Psoas muscle (tissue), 8 donors: ENCODE data around the gene CYP21A2. TPM values are rescaled to one million over a fixed set of nuclear protein-coding genes. Genes with fewer than 3 reads are reported as not detected.

Experiments
- ATAC-seq, 4 donors: fragments of 200-7000 bp; cut with Tn5 transposase; one replicate each; pipeline ENCODE4 v1.9.1; 2020; ENCODE audit warnings: moderate library complexity in 3 of 4, mild to moderate bottlenecking in 2 of 4
- DNase-seq, 2 donors: peaks; one replicate each; pipeline ENCODE4 v3.0.0-alpha.2; 2020
- H3K27ac ChIP-seq: fragments of 200-600 bp; one replicate; pipeline ENCODE4 v1.8.0; 2022
- H3K27me3 ChIP-seq, 3 donors: fragments of 200-600 bp in 1 of 3; one replicate each; pipeline versions ENCODE4 v1.6.1 to v1.8.0; 2013 to 2022; ENCODE audit warnings: low read length in 2 of 3, mild to moderate bottlenecking in 2 of 3, moderate library complexity in 1 of 3; ENCODE audit not compliant: insufficient read depth in 3 of 3
- H3K36me3 ChIP-seq, 2 donors: fragments of 200-600 bp in 1 of 2; one replicate each; pipeline versions ENCODE4 v1.6.1 to v1.8.0; 2013 to 2022; ENCODE audit warnings: low read depth in 1 of 2, mild to moderate bottlenecking in 1 of 2, moderate library complexity in 1 of 2; ENCODE audit not compliant: insufficient read depth in 1 of 2
- H3K4me1 ChIP-seq: fragments of 200-600 bp; one replicate; pipeline ENCODE4 v1.8.0; 2022
- H3K4me3 ChIP-seq: fragments of 200-600 bp; one replicate; pipeline ENCODE4 v1.8.0; 2022; ENCODE audit warnings: mild to moderate bottlenecking
- H3K9me3 ChIP-seq: fragments of 200-600 bp; one replicate; pipeline ENCODE4 v1.8.0; 2022
- WGBS, 3 donors: extraction: QIAGEN DNeasy Blood & Tissue Kit; methylation state at CpG; one replicate each; pipeline versions ENCODE4 v1.1.6 to v1.1.7; 2013; 5-methylcytosine and 5-hydroxymethylcytosine counted together
- intact Hi-C, 2 donors: fragments of 100-400 bp; cut with DNase I; formaldehyde crosslinking; loops; one replicate each; pipeline versions ENCODE4 v1.11.0 to v1.14.2; 2022
- polyA plus RNA-seq, 3 donors: library from polyadenylated mRNA; stranded (reverse); fragments of 200-250 nt; gene quantifications; one replicate each; pipeline ENCODE4 v1.2.3, GENCODE V29; 2013
- total RNA-seq, 4 donors: library from RNA; stranded (reverse); fragmentation: NEBNext Ultra II Directional in 2 of 4; extraction: Animal tissue kit (Norgen Biotek cat#: 25700) in 2 of 4; gene quantifications; one replicate each; pipeline versions ENCODE4 v1.2.1 to v1.2.4, GENCODE V29; 2021 to 2023
- TF ChIP-seq, protein P1 (sequence below): fragments of 200-600 bp; IDR thresholded peaks from one replicate; pipeline ENCODE4 v1.8.0; 2022; ENCODE audit warnings: antibody characterized with exemption
- donor health status: healthy with polysubstance abuse.
- donor health status: DM: no; HTN: no; CAD: no; lungs with moderate emphysema.
- donor health status: Bipolar disorder and iron deficiency.
- donor health status: healthy.
- donor health status: DM: yes; HTN: yes; CAD: no.
- donor health status: DM: no; HTN: no; CAD: no.
- donor health status: DM: no; HTN: no; CAD: no.
- donor health status: DM: yes; HTN: yes; CAD: no.

CYP21A2 gene
- total and polyA plus RNA-seq, 7 donors, result 0.05 to 9.9 (median 0.15) TPM; not detected in 3

DNA sequence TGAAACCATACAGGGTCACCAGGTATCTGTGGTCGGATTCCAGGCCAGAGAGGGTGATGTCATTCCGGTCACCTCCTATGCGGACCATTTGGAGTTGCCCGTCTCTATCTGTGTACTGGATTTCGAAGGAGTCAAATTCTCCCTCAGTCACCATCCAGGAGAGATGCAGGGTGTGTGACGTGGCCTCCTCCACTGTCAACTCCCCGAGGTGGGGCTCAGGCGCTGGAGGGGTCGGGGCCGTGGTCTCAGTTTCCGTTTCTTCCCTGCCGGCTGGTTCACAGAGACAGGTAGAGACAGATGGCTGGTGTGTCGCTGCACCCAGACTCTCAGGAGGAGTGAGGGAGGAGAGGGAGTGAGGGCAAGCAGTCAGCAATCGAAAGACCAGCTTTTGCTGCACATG, 30.7 kb downstream of the CYP21A2 start:
- WGBS, 3 donors, result 88 to 93% (median 88%) methylated on average over 14 of the region's 14 CpGs
- intact Hi-C loops, result no loop called here
- H3K36me3 ChIP-seq, result peaks cover 0 to 5% of the 10 kb centered on the region in 2 donors
- TF ChIP-seq, protein P1, sequence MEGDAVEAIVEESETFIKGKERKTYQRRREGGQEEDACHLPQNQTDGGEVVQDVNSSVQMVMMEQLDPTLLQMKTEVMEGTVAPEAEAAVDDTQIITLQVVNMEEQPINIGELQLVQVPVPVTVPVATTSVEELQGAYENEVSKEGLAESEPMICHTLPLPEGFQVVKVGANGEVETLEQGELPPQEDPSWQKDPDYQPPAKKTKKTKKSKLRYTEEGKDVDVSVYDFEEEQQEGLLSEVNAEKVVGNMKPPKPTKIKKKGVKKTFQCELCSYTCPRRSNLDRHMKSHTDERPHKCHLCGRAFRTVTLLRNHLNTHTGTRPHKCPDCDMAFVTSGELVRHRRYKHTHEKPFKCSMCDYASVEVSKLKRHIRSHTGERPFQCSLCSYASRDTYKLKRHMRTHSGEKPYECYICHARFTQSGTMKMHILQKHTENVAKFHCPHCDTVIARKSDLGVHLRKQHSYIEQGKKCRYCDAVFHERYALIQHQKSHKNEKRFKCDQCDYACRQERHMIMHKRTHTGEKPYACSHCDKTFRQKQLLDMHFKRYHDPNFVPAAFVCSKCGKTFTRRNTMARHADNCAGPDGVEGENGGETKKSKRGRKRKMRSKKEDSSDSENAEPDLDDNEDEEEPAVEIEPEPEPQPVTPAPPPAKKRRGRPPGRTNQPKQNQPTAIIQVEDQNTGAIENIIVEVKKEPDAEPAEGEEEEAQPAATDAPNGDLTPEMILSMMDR, result no peak
- no peak overlapping the region for H3K27ac ChIP-seq
- peak in 1 of 2 donors; percentile 32 for DNase-seq
- H3K9me3 ChIP-seq, result no peaks in the 10 kb centered on the region
- no peaks in the 10 kb centered on the region for H3K27me3 ChIP-seq
- no peak overlapping the region for H3K4me3 ChIP-seq
- ATAC-seq, result no peak
- no peaks in the 10 kb centered on the region for H3K4me1 ChIP-seq

DNA sequence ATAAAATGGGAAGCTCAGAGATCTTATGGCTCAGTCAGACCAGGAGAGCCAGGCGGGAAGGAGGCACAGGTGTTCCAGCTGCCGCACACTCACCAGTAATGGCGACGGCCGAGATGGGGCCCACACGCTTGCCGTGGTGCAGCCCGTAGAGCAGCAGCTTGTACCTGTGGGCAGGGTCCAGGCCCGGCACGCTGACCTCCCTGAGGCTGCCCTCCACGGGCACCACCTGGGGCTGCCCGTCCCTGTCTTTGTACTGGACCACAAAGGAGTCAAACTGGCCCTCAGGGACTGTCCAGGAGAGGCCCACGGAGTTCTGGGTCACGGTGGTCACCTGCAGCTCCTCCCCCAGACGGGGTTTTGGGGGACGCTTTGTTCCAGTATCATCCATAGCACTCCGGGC, 31.2 kb downstream of the CYP21A2 start:
- Histone ChIP-seq H3K27ac (no peak overlapping the region), H3K4me3 (no peak overlapping the region), H3K4me1 (no peaks in the 10 kb centered on the region), H3K9me3 (no peaks in the 10 kb centered on the region), H3K27me3 (no peaks in the 10 kb centered on the region), H3K36me3 (peaks cover 0 to 5% of the 10 kb centered on the region in 2 donors)
- TF ChIP-seq, protein P1, result no peak
- DNase-seq (peak in 1 of 2 donors; percentile 40), ATAC-seq (no peak)
- 89 to 93% (median 90%) methylated on average over 17 of the region's 17 CpGs for WGBS, 3 donors
- intact Hi-C loops, result no loop called here

DNA sequence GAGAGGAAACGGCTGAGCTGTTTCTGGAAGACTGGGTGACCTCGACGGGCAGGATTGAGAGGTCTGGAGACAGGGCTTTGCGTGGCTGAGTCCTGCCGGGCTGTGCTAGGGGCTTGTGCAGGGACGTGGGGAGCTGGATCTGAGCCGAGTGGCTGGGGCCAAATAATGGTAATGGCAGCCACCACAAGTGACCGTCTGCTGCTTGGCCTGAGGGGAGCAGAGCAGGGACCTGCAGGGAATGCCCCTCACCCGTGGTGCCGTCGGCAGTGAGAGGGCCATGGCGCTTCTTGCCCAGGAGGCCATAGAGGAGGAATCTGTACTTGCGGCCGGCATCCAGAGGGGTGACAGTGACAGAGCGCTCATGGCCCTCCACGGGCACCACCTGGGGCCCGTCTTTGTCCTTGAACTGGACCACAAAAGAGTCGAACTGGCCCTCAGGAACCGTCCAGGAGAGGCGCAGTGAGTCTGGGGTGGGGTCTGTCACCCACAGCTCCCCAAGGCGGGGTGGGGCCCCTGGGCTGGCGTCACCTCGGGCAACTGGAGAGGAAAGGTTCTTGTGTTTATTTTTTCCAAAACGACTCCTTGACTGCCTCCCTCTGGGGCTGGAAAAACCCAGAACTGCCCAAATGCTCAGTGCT, 31.8 kb downstream of the CYP21A2 start:
- no peak for ATAC-seq

DNA sequence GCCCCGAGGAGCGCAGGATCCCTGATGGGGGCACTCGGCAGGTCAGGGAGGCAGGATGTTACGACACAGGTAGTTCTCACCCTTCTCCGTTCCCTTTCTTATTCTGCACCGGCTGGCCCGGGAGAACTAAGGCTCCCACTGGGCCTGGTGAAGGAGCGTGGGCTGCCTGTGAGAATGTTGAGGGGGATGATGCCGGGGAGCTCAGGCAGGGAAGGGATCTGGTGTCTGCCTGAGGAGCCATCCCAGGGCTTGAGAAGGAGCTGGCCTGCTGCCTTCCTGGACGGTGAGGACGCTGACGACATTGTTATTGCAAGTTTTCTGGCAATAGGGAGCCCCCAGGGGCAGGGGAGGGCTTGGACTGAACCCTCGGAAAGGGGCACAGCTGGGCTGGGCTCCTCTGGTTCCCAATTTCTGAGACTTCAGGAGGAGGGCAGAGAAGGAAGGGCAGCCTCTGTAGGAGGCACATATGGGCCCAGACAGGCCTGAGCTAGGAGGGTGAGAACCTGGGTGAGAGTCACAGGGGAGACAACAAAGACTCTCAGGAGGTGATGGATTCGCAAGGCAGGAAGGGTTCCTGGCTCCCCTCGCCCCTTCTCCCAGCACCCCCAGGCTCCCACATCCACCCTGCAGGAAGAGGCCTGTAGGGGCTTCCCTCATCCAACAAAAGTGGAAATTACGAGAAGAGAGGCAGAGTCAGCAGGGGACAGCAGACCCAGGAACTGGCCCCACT, 32.8 kb downstream of the CYP21A2 start:
- Histone ChIP-seq H3K4me1 (no peaks in the 10 kb centered on the region), H3K9me3 (no peaks in the 10 kb centered on the region), H3K27ac (peak overlapping the region; percentile 53), H3K36me3 (peaks cover 0 to 5% of the 10 kb centered on the region in 2 donors), H3K27me3 (no peaks in the 10 kb centered on the region), H3K4me3 (no peak overlapping the region)
- WGBS, 3 donors, result 55 to 62% (median 61%) methylated on average over 16 of the region's 16 CpGs
- intact Hi-C loops, result no loop called here
- TF ChIP-seq, protein P1, result no peak
- DNase-seq (peak; percentile 78 to 87), ATAC-seq (peak; percentile 27 to 76 (median 51))

More for the DNA sequence above, 31.8 kb downstream of the CYP21A2 start:
- WGBS, 3 donors, result 78 to 86% (median 81%) methylated on average over 24 of the region's 24 CpGs
- H3K4me3 ChIP-seq, result no peak overlapping the region
- TF ChIP-seq, protein P1, result no peak
- H3K36me3 ChIP-seq, result peaks cover 0 to 5% of the 10 kb centered on the region in 2 donors
- no peaks in the 10 kb centered on the region for H3K27me3 ChIP-seq
- no peaks in the 10 kb centered on the region for H3K9me3 ChIP-seq
- intact Hi-C loops, result no loop called here
- peak overlapping the region; percentile 53 for H3K27ac ChIP-seq
- DNase-seq, result peak in 1 of 2 donors; percentile 56
- H3K4me1 ChIP-seq, result no peaks in the 10 kb centered on the region
